Measurements from ENCODE around the gene CCNL2. TPM values are rescaled to one million over a fixed set of nuclear protein-coding genes. Genes with fewer than 3 reads are reported as not detected.
A peak's percentile ranks its signal among the peaks of the same experiment; 100 is the strongest.

CCNL2 gene
- total and polyA plus RNA-seq, 2 experiments from 2014 or later, result 150 to 199 TPM

DNA sequence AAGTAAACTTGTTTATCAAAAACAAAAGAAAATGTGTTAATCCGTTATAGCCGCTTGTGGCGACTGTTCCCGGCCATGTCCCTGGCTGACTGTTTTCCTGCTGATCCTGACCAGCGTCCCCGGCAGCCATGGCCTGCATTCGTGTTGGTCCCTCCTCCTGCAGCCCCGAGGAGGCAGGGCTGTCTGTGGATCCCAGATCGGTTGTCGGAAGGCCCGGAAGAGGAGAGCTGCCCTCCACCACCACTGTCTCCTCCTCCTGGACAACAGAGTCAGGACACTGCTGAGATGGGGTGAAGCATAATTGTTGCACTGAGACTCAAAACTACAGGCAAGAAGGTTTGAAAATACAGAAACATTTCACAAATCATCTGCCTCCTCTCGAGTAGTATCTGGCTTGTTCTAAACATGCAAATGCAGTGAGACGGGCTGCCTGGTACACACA is 37.1 kb downstream of the CCNL2 start:
- Histone ChIP-seq H3K9me3 (ENCODE audit: low read depth) (no peaks in the 10 kb centered on the region), H3K4me1 (ENCODE audit: insufficient read depth) (peaks cover 36% of the 10 kb centered on the region), H3K4me2 (ENCODE audit: unreplicated experiment) (peak overlapping the region; percentile 82), H3K9me2 (ENCODE audit: insufficient read depth) (no peaks in the 10 kb centered on the region), H2AFZ (peak overlapping the region; percentile 83), H3K27me3 (replicated peaks; ENCODE audit: insufficient read depth) (no peaks in the 10 kb centered on the region), H3K79me2 (ENCODE audit: insufficient read depth) (peaks cover 23% of the 10 kb centered on the region), H4K20me1 (ENCODE audit: insufficient read depth) (no peaks in the 10 kb centered on the region), H3K36me3 (ENCODE audit: low read depth) (no peaks in the 10 kb centered on the region), H3F3A (ENCODE audit: insufficient read depth) (peaks cover 32% of the 10 kb centered on the region), H3K27ac (peak overlapping the region; percentile 99), H3K9ac (peak overlapping the region; percentile 82), H3K4me3 (peak overlapping the region; percentile 56)
- no peak for TF ChIP-seq EZH2 (IDR thresholded peaks at IDR 0.05; ENCODE audit: insufficient read depth, poor library complexity, severe bottlenecking)
- no peak for TF ChIP-seq EZH2phosphoT487 (IDR thresholded peaks at IDR 0.05; ENCODE audit: insufficient read depth, low read depth)
- WGBS, 2 experiments (ENCODE audit: low coverage in 1 of 2, low lambda C conversion rate in 2 of 2, missing lambda C conversion rate in 2 of 2), result 9% methylated on average over 13 of the region's 13 CpGs
- in situ Hi-C loops (cut with MboI), result no loop called here
- DNase-seq, result peak; percentile 95

GRCh38 chr1:1361233-1361981 is 37.7 kb downstream of the CCNL2 start:
- peak overlapping the region; percentile 56 for H3K4me3 ChIP-seq
- no peaks in the 10 kb centered on the region for H3K27me3 ChIP-seq (replicated peaks; ENCODE audit: insufficient read depth)
- peak overlapping the region; percentile 82 for H3K9ac ChIP-seq
- H3K36me3 ChIP-seq (ENCODE audit: low read depth), result no peaks in the 10 kb centered on the region
- WGBS, 2 experiments (ENCODE audit: low coverage in 1 of 2, low lambda C conversion rate in 2 of 2, missing lambda C conversion rate in 2 of 2), result 70 to 72% methylated on average over 31 to 34 of the region's 35 CpGs
- peaks cover 36% of the 10 kb centered on the region for H3K4me1 ChIP-seq (ENCODE audit: insufficient read depth)
- no peak for TF ChIP-seq EZH2phosphoT487 (IDR thresholded peaks at IDR 0.05; ENCODE audit: insufficient read depth, low read depth)
- no peak for TF ChIP-seq EZH2 (IDR thresholded peaks at IDR 0.05; ENCODE audit: insufficient read depth, poor library complexity, severe bottlenecking)
- in situ Hi-C loops (cut with MboI), result no loop called here
- no peak for DNase-seq
- H4K20me1 ChIP-seq (ENCODE audit: insufficient read depth), result no peaks in the 10 kb centered on the region
- H3K9me2 ChIP-seq (ENCODE audit: insufficient read depth), result no peaks in the 10 kb centered on the region
- peak overlapping the region; percentile 82 for H3K4me2 ChIP-seq (ENCODE audit: unreplicated experiment)
- H3F3A ChIP-seq (ENCODE audit: insufficient read depth), result peaks cover 29% of the 10 kb centered on the region
- H3K27ac ChIP-seq, result peak overlapping the region; percentile 99
- peak overlapping the region; percentile 83 for H2AFZ ChIP-seq
- peaks cover 29% of the 10 kb centered on the region for H3K79me2 ChIP-seq (ENCODE audit: insufficient read depth)
- H3K9me3 ChIP-seq (ENCODE audit: low read depth), result no peaks in the 10 kb centered on the region

DNA sequence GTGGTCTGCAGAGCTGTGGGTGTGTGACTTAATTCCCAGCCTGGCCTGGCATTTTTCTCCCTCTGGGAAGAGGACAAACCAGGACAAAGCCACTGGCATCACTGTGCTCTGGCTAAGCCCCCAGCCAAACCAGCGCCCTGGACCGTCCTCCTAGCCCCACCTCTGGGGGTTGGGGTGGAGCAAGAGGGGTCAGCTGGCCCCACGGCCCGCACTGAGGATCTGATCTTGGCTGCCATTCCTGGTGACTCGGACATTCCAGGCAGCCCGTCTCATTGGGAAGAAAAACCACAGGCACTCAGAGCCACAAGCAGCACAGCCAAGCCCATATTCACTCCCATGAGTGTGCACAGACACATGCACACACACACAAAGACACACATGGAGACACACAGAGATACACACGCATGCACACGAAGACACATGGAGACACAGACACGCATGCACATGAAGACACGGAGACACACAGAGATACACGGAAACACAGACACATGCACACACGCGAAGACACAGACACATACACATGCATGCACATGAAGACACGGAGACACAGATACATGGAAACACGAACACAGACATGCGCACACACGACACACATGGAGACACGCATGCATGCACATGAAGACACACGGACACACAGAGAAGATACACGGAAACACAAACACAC is 38.5 kb downstream of the CCNL2 start:
- H3K27ac ChIP-seq, result peak overlapping the region; percentile 99
- H4K20me1 ChIP-seq (ENCODE audit: insufficient read depth), result no peaks in the 10 kb centered on the region
- no peaks in the 10 kb centered on the region for H3K36me3 ChIP-seq (ENCODE audit: low read depth)
- H3F3A ChIP-seq (ENCODE audit: insufficient read depth), result peaks cover 28% of the 10 kb centered on the region
- in situ Hi-C loops (cut with MboI), result no loop called here
- no peaks in the 10 kb centered on the region for H3K27me3 ChIP-seq (replicated peaks; ENCODE audit: insufficient read depth)
- H2AFZ ChIP-seq, result no peak overlapping the region
- H3K9me3 ChIP-seq (ENCODE audit: low read depth), result no peaks in the 10 kb centered on the region
- H3K4me1 ChIP-seq (ENCODE audit: insufficient read depth), result peaks cover 36% of the 10 kb centered on the region
- no peaks in the 10 kb centered on the region for H3K9me2 ChIP-seq (ENCODE audit: insufficient read depth)
- H3K4me3 ChIP-seq, result peak overlapping the region; percentile 35; the same call in 1 of the 2 replicates
- peak; percentile 98 for DNase-seq
- 20 to 21% methylated on average over 20 of the region's 20 CpGs for WGBS, 2 experiments (ENCODE audit: low coverage in 1 of 2, low lambda C conversion rate in 2 of 2, missing lambda C conversion rate in 2 of 2)
- TF ChIP-seq EZH2phosphoT487 (IDR thresholded peaks at IDR 0.05; ENCODE audit: insufficient read depth, low read depth) (no peak), EZH2 (IDR thresholded peaks at IDR 0.05; ENCODE audit: insufficient read depth, poor library complexity, severe bottlenecking) (no peak)
- H3K9ac ChIP-seq, result peak overlapping the region; percentile 96
- H3K79me2 ChIP-seq (ENCODE audit: insufficient read depth), result peaks cover 37% of the 10 kb centered on the region
- peak overlapping the region; percentile 82 for H3K4me2 ChIP-seq (ENCODE audit: unreplicated experiment)

DNA sequence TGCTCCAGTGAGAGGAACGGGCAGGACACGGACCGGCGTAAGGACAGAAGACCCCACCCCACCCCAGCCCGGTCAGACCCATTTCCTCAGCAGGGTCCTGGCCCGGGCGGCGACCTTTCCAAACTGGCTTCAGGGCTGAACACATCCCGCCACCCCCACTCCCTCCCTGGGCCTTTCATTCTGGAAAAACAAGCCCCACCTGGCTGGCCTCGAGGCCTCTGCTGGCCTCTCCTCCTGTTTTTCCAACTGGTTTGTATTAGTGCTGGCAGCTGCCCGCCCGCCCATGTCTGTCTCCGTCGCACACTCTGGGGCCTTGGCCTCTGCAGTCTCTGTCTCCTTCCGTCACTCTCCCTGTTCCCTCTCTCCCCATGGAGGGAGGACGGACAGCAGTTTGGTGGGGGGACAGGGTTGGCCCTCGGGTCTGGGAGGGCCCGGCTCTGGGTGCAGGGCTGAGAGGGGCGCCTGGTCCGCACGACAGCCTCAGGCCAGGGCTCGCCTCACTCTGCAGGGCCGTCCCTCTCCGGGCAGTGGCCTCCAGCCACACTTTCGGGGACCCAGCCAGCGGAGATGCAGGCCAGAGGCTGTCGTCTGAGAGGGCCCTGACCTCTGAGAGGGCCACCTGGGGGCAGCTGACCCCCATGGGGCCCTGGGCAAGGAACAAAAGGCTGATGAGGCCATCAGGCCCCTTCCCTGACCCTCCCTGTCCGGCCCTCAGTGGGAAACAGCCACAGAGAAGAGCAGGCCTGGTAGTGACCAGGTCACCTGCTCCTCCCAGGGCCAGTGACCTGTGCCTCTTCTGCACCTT is 39.3 kb downstream of the CCNL2 start:
- H3K4me2 ChIP-seq (ENCODE audit: unreplicated experiment), result peak overlapping the region; percentile 80
- H4K20me1 ChIP-seq (ENCODE audit: insufficient read depth), result no peaks in the 10 kb centered on the region
- no peaks in the 10 kb centered on the region for H3K27me3 ChIP-seq (replicated peaks; ENCODE audit: insufficient read depth)
- H2AFZ ChIP-seq, result no peak overlapping the region
- peak overlapping the region; percentile 94 for H3K4me3 ChIP-seq
- H3K36me3 ChIP-seq (ENCODE audit: low read depth), result no peaks in the 10 kb centered on the region
- peak overlapping the region; percentile 99 for H3K27ac ChIP-seq
- H3K79me2 ChIP-seq (ENCODE audit: insufficient read depth), result peaks cover 45% of the 10 kb centered on the region
- no peak for TF ChIP-seq EZH2 (IDR thresholded peaks at IDR 0.05; ENCODE audit: insufficient read depth, poor library complexity, severe bottlenecking)
- TF ChIP-seq EZH2phosphoT487 (IDR thresholded peaks at IDR 0.05; ENCODE audit: insufficient read depth, low read depth), result no peak
- H3K4me1 ChIP-seq (ENCODE audit: insufficient read depth), result peaks cover 36% of the 10 kb centered on the region
- peak; percentile 95 for DNase-seq
- H3K9ac ChIP-seq, result peak overlapping the region; percentile 96
- H3F3A ChIP-seq (ENCODE audit: insufficient read depth), result peaks cover 28% of the 10 kb centered on the region
- H3K9me3 ChIP-seq (ENCODE audit: low read depth), result no peaks in the 10 kb centered on the region
- in situ Hi-C loops (cut with MboI), result no loop called here
- H3K9me2 ChIP-seq (ENCODE audit: insufficient read depth), result no peaks in the 10 kb centered on the region
- 2 to 3% methylated on average over 17 to 28 of the region's 28 CpGs for WGBS, 2 experiments (ENCODE audit: low coverage in 1 of 2, low lambda C conversion rate in 2 of 2, missing lambda C conversion rate in 2 of 2)
